Fibroblast of skin of scalp (primary cell): ENCODE results near the gene ACER3.
"Not testable (repeated sequence)": the region's sequence is repeated elsewhere in the genome, so short reads cannot be mapped to it uniquely, and the experiment has no call there.

ENCODE experiments used
- DNase-seq: peaks from one replicate; pipeline ENCODE4 v3.0.0-alpha.2; 2013

ACER3 gene

GRCh38 chr11:76836613-76837291 lies 24.0 kb upstream of the ACER3 start:
- DNase-seq = no peak

GRCh38 chr11:76837696-76838677 lies 22.7 kb upstream of the ACER3 start:
- DNase-seq = no peak

- DNase-seq = peak; percentile 54
These were observed 22.0 kb upstream of the ACER3 start for GRCh38 chr11:76838678-76839068.

GRCh38 chr11:76839311-76839710 lies 21.4 kb upstream of the ACER3 start:
- no peak for DNase-seq

DNA sequence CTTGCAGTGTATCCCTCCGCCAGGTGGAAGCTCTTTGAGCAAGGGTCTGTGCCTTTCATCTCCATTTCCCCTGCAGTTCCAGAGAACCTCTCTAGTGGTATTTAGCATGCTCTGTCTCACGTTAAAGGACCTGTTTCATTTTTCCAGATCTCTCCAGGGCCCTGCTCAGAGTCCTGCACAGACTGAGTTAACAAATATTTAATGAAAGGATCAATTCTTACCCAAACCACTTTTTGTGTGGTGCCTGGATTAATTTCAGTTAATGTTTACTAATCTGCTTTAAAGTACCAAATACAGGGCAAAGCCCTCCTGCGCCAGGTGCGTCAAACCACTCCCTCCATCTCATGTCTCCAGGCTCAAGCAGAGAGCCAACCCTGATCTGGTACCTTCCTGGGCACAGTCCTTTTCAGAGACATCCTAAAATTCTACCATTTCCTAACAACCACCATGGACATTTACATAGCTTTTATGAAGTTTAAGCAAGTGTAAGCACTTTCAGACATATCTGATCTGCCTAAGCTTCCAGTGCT lies 18.7 kb upstream of the ACER3 start:
- DNase-seq = no peak

DNA sequence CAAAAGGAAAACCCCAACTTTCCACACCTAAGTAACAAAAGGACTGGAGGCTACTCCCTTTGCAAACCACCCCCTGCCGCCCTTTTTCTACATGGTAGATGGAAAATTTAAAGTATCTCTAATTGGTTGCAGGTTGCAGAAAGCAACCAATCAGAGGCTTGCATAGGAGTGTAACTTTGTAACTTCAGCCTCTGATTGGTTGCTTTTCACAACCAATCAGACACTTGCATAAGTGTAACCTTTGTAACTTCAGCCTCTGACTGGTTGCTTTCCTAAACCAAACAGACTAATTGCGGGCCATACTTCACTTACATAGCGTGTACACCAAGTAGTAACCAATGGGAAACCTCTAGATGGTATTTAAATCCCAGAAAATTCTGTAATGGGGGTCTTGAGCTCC lies 16.8 kb upstream of the ACER3 start:
- DNase-seq = no peak

DNA sequence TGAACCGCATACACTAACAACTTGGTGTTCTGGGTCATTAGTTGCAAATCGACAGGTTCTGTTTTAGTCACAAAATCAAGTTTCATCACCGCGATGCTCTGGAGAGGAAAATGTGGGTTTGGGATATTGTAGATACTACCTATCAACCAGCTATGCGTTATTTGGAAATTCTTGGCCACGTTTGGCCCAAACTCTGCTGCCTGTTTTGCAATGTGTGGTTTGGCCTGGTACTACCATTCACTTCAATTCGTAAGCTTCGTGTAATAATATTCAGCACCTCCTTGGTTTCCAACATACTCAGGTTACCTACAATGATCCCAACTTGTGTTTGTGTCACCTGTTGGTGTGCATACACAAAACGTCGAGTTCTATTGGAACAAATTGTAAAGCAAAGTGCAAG lies 16.2 kb upstream of the ACER3 start:
- DNase-seq = no peak

DNA sequence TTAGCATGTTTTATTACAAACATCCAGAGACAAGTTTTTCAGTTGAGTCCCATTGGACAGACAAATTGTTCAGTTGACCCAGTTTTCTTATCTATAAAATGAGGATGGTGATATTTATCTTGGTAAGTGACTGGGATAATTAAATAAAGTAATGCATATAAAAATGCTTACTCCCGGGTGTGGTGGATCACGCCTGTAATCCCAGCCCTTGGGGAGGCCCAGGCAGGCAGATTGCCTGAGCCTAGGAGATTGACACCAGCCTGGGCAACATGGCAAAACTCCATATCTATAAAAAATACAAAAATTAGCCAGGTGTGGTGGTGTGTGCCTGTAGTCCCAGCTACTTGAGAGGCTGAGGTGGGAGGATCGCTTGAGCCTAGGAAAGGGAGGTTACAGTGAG lies 15.6 kb upstream of the ACER3 start:
- DNase-seq = no peak

DNA sequence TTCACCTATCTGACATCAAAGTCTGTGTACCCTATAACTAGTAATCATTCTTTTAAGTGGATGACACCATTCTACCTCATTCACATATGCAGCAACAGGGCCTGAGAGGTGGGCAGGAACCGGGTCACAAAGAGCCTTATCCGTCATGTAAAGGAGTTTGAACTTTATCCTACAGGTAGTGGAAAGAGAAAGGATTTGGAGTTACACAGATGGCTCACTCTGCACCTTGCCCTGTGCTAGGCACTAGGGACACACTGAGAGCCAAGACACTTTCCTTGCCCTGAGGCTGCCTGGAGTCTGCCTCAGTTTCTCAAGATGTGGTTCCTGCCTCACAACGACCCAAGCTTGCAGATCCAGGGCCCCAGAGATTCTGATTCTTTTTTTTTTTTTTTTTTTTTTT lies 14.3 kb upstream of the ACER3 start:
- DNase-seq = no peak

DNA sequence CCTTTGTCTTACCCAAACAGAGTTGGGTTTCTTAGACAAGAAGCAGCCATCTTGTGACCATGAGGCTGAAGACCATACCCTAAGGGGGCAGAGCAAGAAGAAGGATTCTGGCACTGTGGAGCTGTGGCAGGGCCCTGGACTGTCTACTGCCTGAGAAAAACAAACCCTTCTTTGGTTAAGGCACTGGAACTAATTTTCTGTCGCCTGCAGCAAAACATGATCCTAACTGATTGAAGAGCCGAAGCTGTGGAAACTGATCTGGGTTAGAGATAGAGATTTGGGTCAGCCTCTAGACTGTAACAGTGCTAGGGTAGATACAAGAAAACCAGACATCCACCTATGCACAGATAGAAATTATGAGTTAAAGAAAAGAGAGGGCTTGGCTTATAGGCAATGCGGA lies 11.3 kb upstream of the ACER3 start:
- DNase-seq = no peak

DNA sequence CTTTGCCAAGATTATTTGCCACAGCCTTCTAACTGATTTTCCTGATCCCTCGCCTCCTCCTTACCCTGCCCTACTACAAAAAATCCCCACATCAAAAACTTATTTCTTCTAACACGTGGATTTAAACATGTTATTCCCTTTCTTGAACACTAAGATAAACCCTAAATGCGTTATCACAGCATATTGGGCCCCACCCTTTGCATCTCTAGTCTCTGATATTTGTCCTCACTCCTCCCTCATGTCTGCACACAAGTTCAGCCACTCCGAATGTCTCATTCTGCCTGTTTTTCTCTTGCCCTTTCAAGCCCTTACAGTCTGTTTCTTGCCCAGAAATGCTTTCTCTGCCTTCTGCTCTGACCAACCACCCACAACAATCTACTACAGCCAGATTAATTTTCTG lies 10.6 kb upstream of the ACER3 start:
- DNase-seq = no peak

DNA sequence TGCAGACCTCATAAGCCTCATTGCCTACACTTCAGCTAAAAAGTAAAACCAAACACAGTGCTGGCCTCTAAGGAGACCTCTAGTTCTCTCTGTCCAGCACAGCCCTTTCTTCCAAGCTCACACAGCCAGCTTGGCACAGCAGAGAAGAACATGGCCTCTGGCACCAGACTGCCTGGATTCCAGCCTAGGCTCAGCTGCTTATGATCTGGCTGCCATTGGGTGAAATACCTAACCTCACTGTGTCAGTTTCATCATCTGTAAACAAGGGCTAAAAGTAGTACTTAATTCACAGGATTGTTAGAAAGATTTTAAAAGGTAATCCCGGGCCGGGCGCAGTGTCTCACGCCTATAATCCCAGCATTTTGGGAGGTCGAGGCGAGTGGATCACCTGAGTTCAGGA lies 9.9 kb upstream of the ACER3 start:
- no peak for DNase-seq

DNA sequence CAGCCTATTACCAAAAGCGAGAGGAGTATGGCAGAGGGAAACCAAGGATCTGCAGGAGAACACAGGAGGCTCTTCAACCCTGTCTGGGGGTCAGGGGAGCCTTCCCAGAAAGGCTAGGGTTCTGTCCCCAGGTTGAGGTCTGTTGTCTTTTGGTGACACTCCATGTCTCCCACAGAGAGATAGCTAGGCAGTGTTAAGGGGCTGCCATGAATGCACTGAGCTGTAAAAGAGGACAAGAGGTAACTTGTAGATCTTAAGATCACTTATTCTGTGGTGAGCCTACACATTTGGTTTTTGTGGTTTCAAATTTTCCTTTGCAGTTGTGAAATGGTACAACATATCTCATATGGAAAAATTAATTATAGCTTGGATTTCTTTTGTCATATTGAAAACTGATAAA lies 6.0 kb upstream of the ACER3 start:
- DNase-seq = no peak

GRCh38 chr11:76855670-76856069 lies 5.0 kb upstream of the ACER3 start:
- not testable (repeated sequence) for DNase-seq

- DNase-seq = no peak
These were observed 4.6 kb upstream of the ACER3 start for GRCh38 chr11:76856106-76856505.

GRCh38 chr11:76856571-76856970 lies 4.1 kb upstream of the ACER3 start:
- DNase-seq = no peak

- DNase-seq = no peak
These were observed 2.8 kb upstream of the ACER3 start for GRCh38 chr11:76857781-76858410.

DNA sequence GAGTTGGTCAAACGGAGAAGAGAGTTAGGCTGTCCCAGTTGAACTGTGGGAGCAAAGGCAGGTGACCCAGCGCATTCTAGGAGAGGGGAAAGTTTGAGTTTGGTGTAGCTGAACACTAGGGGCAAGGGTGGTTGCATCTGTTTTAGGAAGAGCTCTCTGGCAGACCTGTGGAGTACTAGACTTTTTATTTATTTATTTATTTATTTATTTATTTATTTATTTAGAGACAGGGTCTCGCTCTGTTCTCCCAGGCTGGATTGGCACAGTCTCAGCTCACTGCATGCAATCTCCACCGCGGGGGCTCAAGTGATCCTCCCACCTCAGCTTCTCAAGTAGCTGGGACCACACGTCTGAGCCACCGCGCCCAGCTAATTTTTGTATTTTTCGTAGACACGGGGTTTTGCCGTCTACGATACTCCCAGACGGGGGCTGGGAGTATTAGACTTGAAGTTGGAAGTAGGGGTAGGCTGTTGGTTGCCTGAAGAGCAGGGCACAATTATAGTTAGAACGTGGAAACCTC lies 950 bp upstream of the ACER3 start:
- DNase-seq = no peak

DNA sequence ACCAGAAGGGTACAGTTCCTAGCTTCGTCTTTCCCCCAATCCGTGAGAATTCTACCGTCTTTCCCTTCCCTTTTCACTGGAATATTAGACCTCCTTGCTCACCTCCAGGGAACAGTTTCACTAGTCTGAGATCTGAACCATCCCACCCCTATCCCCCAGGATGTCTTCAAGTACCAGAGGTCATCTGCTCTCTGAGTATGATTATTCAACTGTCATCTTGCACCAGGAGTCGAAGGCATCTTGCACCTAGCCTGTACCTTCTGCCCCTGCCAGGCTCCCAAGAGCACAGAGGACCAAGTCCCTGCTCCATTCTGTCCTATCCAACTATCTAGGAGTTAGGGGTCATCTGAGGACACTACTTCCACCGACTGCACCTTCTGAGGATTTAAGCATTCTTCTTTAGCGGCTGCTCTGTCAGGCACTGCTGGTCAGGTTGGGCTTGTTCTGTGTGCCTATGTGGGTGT lies 804 bp downstream of the ACER3 start:
- no peak for DNase-seq

- not testable (repeated sequence) for DNase-seq
These were observed 2.1 kb downstream of the ACER3 start for GRCh38 chr11:76862794-76863193.

DNA sequence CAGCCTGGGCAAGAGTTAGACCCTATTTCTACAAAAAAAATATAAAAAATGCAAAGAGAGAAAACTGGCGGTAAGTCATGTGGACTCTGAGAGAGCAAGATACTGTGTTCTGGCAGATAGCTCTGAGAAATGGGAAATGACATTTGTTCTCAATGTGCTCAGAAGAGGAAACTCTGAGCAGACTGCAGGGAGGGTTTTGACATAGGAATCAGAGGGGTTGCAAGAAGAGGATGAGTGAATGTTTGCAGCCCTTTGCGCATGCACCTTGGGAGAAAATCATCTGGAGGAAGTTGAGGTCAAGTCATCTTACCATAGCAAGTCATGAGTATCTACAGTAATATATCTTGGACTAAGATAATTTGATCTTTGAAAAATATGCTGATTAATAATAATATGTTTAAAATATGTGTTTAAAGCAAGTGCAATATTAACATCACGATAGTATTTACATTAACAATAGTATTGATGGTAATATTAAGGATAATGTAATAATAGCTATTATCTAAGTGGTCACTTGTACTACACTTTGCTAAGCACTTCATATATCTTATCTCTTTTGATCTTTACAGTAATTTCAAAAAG lies 2.6 kb downstream of the ACER3 start:
- no peak for DNase-seq
